H1 (cell line): ENCODE measurements around the gene NAT9.

Experiments
- CHD2 ChIP-seq: IDR thresholded peaks from 2 replicates; pipeline ENCODE4 v1.6.1; 2012; ENCODE audit warnings: low read length, improper control_type of control experiment
- EZH2 ChIP-seq: fragments of 200-600 bp; sonication (generic); IDR thresholded peaks from 2 replicates; pipeline ENCODE4 v1.7.1; 2012; ENCODE audit warnings: low read depth, mild to moderate bottlenecking, moderate library complexity, low read length, inconsistent platforms; ENCODE audit not compliant: severe bottlenecking
- POLR2A ChIP-seq, 2 experiments: IDR thresholded peaks; 1 replicate in 1 of 2; 2 replicates in 1 of 2; pipeline ENCODE4 v1.6.1; 2011; ENCODE audit warnings: low read depth in 2 of 2, low read length in 2 of 2, mild to moderate bottlenecking in 2 of 2; ENCODE audit errors: control extremely low read depth in 1 of 2
- POLR2AphosphoS5 ChIP-seq: IDR thresholded peaks from 2 replicates; pipeline ENCODE4 v1.6.1; 2011; ENCODE audit warnings: low read depth, low read length
- RAD21 ChIP-seq, 2 experiments: IDR thresholded peaks in 1 of 2; conservative IDR thresholded peaks in 1 of 2; 2 replicates each; pipeline ENCODE4 v1.6.1; 2011; ENCODE audit warnings: low read depth in 2 of 2, low read length in 2 of 2, improper control_type of control experiment in 1 of 2, inconsistent platforms in 1 of 2, mild to moderate bottlenecking in 1 of 2, moderate library complexity in 1 of 2
- SIN3A ChIP-seq, 2 experiments: IDR thresholded peaks in 1 of 2; conservative IDR thresholded peaks in 1 of 2; 2 replicates each; pipeline ENCODE4 v1.6.1; 2011 to 2012; ENCODE audit warnings: low read length in 2 of 2, improper control_type of control experiment in 1 of 2, low read depth in 1 of 2, mild to moderate bottlenecking in 1 of 2
- TBP ChIP-seq: IDR thresholded peaks from 2 replicates; pipeline ENCODE4 v1.6.1; 2011; ENCODE audit warnings: low read depth, low read length, improper control_type of control experiment
- YY1 ChIP-seq: IDR thresholded peaks from 2 replicates; pipeline ENCODE4 v1.6.1; 2011; ENCODE audit warnings: low read depth, mild to moderate bottlenecking, low read length
- TF ChIP-seq, protein P1 (sequence below), 3 experiments: IDR thresholded peaks; 1 replicate in 2 of 3; 2 replicates in 1 of 3; pipeline versions ENCODE4 v1.5.1 to v1.6.1; 2011; ENCODE audit warnings: low read length in 3 of 3, mild to moderate bottlenecking in 3 of 3, inconsistent platforms in 2 of 3, low read depth in 1 of 3, moderate library complexity in 1 of 3; ENCODE audit not compliant: insufficient read depth in 1 of 3; ENCODE audit errors: control extremely low read depth in 1 of 3
- TF ChIP-seq, protein P2 (sequence below): IDR thresholded peaks from 2 replicates; pipeline ENCODE4 v1.6.1; 2012; ENCODE audit warnings: low read length, inconsistent platforms
- TF ChIP-seq, protein P3 (sequence below): IDR thresholded peaks from 2 replicates; pipeline ENCODE4 v1.6.1; 2011; ENCODE audit warnings: low read depth, mild to moderate bottlenecking, low read length; ENCODE audit not compliant: insufficient read depth

DNA sequence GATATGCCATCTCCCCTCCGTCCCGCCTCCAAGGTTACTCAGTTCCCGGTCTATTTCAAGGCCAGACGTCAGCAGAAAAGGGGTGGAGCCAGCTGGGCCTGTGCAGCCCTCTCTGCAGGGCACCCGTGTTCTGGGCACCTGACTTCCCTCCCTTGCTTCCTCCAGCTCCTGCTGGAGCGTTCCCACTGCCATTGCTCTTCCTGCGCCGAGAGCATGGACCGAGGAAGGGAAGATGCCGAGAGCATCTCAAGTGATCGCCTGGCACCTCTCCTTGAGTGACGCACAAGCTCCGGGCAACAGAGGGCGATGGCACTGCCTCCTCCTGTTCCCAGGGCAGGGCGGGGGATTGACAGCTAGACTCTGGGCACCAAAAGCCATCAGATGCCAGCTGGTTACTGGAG, 29.4 kb upstream of the NAT9 start:
- no peak for TF ChIP-seq POLR2AphosphoS5
- no peak for TF ChIP-seq TBP
- TF ChIP-seq YY1: no peak
- no peak for TF ChIP-seq SIN3A (conservative IDR thresholded peaks at IDR 0.05 in 1 of 2, IDR thresholded peaks at IDR 0.05 in 1 of 2; ENCODE audit: low read depth in 1 of 2, low read length in 2 of 2)
- TF ChIP-seq, protein P1, sequence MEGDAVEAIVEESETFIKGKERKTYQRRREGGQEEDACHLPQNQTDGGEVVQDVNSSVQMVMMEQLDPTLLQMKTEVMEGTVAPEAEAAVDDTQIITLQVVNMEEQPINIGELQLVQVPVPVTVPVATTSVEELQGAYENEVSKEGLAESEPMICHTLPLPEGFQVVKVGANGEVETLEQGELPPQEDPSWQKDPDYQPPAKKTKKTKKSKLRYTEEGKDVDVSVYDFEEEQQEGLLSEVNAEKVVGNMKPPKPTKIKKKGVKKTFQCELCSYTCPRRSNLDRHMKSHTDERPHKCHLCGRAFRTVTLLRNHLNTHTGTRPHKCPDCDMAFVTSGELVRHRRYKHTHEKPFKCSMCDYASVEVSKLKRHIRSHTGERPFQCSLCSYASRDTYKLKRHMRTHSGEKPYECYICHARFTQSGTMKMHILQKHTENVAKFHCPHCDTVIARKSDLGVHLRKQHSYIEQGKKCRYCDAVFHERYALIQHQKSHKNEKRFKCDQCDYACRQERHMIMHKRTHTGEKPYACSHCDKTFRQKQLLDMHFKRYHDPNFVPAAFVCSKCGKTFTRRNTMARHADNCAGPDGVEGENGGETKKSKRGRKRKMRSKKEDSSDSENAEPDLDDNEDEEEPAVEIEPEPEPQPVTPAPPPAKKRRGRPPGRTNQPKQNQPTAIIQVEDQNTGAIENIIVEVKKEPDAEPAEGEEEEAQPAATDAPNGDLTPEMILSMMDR (IDR thresholded peaks at IDR 0.05; ENCODE audit: control extremely low read depth in 1 of 3, insufficient read depth in 1 of 3, low read depth in 1 of 3, low read length in 3 of 3): no peak
- TF ChIP-seq CHD2: no peak
- no peak for TF ChIP-seq POLR2A (IDR thresholded peaks at IDR 0.05; ENCODE audit: control extremely low read depth in 1 of 2, low read depth in 2 of 2, low read length in 2 of 2)
- no peak for TF ChIP-seq EZH2
- TF ChIP-seq, protein P2, sequence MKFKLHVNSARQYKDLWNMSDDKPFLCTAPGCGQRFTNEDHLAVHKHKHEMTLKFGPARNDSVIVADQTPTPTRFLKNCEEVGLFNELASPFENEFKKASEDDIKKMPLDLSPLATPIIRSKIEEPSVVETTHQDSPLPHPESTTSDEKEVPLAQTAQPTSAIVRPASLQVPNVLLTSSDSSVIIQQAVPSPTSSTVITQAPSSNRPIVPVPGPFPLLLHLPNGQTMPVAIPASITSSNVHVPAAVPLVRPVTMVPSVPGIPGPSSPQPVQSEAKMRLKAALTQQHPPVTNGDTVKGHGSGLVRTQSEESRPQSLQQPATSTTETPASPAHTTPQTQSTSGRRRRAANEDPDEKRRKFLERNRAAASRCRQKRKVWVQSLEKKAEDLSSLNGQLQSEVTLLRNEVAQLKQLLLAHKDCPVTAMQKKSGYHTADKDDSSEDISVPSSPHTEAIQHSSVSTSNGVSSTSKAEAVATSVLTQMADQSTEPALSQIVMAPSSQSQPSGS: no peak
- TF ChIP-seq, protein P3, sequence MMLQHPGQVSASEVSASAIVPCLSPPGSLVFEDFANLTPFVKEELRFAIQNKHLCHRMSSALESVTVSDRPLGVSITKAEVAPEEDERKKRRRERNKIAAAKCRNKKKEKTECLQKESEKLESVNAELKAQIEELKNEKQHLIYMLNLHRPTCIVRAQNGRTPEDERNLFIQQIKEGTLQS: no peak
- no peak for TF ChIP-seq RAD21 (IDR thresholded peaks at IDR 0.05 in 1 of 2, conservative IDR thresholded peaks at IDR 0.05 in 1 of 2; ENCODE audit: low read depth in 2 of 2, low read length in 2 of 2)
